ENCODE results near the gene USP6NL.
A peak's percentile ranks its signal among the peaks of the same experiment; 100 is the strongest.

The USP6NL gene

DNA sequence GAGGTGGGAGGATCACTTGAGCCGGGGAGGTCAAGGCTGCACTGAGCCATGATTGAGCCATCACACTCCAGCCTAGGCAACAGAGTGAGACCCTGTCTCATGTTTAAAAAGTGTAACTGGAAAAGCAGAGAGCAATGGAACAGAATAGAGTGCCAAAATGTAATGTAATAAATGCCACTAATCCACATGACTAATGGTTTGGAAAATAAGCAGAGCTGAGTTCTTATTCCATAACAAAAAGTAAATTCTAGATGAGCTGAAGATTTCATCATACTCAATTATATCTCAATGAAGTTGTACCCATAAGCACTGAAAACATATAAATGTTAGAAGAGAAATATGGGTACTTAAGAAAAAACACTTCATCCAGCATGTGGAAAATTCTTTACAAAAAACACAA is 132.6 kb downstream of the USP6NL start:
- no peak for DNase-seq (ENCODE audit: low read depth)

DNA sequence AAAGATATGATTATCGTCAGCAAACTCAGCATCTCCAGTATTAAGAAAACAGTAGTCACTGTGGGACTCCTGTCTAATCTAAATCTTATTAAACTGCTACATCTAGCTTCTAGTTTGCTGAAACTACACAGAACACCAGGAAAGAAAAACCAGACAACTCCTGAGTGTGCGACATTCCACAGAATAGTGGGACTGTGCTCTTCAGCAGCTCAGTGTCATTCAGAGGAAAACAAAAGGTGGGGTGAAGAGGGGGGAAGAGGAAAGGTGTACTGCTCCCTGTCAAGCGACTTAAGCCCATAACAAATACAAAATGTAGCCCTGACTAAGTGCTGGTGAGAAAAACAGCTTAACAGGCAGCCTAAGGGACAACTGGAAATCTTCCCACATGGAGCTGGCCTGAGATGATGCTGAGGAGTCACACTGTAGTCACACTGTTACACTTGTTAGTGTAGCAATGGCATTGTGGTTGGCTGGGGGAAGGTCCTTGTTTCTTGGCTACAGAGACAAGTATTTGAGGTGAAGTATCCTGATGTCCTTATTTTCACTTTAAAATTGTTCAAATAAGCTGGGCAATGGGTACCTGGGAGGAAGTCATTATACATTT is 135.5 kb downstream of the USP6NL start:
- DNase-seq (ENCODE audit: low read depth) = no peak

DNA sequence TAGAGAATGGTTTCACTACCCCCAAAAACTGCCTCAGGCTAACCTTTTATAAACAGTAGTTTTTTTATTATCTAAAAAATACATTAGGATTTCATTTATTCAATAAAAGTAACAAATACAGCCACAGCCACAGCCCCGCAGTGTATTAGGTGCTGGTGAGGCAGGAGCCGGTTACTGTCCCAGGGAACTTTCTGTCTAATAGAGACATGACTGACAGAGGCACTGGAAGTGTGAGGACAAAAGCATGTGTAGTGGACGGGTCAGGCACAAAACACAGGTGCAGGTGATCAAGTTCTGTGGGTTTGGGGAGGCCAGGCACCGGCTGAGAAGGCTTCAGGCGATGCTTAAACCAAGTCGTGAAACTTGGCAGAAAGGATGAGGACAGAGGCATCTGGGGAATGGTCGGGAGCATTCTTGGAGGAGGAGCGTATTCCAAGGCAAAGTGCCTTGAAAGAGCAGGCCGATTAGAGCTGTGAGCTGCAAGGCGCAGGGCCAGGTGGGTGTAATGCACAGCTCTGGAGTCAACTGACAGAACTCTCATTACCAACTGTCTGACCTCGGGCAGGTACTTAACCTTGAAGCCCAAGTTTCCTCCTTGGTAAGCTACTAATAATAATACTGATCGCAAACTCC is 138.2 kb downstream of the USP6NL start:
- no peak for DNase-seq (ENCODE audit: low read depth)

DNA sequence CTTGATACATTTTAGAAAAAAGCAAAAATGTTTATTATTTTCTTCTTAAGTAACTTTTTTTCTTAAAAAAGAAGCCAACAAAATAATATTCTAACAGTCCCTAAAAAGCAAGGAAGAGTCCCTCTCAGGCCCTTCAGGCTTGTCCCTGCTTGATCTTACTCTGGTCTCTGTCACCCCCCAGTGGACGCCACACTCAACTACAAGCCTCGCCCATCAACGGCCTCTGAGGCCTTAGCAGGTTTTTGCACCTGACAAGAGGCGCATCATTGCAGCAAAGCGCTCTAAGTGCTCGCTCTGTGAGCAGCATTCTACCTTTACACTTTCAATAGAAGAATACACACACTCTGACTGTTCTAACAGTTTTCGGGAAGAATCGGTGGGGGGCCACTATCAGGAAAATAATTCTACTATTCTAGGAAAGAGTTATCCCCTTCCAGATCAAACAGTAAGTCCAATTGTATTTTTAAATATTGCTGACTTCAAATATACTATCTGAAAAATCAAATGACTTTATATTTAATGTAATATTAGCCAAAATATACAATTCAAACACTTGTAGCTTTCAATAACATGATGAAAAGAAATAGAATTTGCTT is 139.2 kb downstream of the USP6NL start:
- peak; percentile 41 for DNase-seq (ENCODE audit: low read depth)

DNA sequence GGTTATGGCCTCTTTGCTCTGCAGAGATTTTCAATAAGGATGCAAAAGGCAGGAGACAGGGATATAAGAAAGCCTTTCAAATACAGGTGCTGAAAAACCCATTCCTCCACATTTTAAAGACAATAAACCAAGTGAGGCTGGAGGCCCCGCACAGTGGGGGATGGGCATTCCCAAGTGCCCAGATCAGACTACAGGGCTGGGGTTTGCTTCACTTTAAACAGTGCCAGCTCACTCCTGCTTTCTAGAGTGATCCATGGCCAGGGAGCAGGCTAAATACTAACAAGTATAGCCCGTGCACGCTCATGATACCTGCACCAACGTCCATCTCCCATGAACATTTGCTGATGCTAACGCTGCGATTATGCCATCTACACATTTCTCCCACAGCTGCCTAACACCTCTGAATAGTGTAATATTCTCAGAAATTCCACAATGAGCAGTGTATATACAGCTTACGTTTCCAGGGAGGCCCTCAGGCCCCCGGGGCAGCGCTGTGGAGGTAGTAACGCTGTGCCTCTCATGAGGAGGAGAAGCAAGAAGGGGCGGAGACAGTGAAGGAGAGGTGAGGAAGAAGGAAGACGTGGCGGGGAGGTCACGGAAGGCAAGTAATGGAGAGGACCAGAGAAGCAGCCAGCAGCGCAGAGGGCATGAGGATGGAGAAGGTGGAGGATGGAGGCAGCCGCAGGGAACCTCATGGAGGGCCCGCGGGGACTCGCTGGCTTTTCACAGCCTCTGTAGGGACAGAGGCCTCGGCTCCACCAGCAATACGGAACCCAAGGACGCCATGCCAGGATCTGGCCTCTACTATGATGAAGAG is 141.7 kb downstream of the USP6NL start:
- no peak for DNase-seq (ENCODE audit: low read depth)

DNA sequence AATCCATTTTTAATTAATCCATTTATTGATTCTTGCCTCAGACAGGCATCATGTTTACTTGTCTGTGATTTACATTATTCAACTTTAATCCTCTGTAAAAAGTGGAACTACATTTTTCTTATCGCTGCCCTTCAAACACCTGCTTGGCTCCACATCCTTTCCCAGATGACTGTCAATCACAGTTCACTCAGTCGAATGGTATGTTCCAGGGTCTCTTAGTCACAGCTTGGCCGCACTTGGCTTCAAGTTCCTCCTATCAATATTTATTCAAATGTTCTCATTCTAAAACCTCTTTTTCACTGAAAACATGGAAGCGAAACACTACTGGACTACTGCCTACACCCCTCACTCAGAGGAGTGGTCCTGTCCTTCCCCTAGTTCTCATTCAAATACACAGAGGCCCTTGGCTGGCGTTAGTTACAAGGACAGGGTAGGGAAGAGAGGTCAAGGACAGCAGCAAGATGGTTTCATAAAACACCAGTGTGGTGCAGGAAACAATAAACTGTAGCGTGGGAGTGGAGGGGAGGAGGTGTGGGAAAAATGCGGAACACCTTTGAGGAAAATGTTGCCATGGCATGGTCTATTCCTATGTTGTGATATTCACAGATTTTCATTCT is 143.2 kb downstream of the USP6NL start:
- DNase-seq (ENCODE audit: low read depth) = peak; percentile 43

DNA sequence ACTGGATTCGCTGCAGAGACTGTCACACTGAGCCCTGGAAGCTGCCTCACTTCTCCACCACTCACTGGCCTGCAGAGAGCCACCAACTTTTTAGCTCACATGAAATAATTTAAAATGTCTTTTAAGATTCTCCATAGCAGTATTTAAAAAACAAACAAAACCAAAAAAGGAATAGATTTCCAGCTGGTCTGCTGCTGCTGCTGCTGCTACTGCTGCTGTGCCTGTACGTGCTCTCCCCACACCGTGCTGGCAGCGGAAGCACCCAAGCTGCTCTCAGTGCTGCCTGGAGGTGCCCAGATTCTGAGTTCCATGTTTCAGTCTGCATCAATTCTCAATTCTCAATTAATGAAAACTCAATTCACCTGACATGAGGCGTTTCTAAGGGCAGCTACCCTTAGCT is 146.0 kb downstream of the USP6NL start:
- DNase-seq (ENCODE audit: low read depth) = no peak

DNA sequence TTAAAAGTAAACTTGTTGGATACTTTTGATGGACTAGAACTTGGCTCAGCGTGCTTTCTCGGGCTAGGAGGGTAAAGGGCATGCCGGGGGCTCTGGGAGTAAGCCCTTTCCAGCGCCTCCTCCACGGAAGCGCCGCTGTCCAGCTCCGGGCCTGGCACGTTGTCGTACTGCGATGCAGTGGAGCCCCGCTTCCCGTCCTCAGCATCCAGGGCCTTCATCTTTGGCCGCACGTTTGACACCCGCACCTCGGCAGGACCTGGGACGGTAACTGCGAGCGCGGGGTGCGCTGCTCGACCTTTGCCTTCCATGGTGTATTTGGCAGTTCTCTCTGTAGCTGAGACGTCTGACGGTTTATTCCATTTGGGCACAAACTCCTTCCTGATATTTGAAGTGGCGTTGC is 148.3 kb downstream of the USP6NL start:
- no peak for DNase-seq (ENCODE audit: low read depth)

DNA sequence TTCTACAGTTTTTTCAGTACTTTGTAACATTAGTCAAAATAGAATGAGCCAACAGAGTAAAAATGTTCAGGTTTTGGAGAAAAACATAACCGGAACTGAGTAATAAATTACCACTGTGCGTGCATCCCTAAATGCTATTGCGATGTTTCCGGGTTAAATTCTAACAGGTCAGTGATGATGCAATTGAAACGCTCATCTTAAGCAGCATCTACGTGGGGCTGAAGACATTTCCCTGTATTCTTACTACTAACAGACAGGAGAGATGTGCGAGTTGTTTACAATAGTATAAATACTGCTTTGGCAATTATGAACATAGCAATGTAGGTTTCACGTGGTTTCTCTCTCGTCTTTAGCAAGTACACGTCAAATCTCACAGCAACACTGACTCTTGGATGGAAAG is 149.4 kb downstream of the USP6NL start:
- DNase-seq (ENCODE audit: low read depth) = no peak

DNA sequence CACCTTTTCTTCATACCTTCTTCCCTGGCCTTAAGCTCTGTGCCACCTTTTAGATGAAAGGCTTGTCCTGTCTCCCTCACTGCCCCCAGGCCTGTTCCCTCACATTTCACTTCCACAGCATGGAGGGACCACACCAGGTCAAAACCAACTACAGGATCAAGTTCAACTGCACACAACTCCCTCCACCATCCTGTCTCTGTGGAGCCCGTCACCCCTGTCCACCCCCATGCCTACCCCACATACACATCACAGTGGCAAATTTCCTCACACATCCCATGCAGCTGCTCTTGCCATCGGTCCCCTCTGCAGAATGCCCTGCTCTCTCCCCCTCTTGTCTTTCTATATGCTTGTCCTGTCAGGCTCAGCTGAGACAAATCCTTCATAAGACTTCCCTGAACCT is 154.1 kb downstream of the USP6NL start:
- no peak for DNase-seq (ENCODE audit: low read depth)

DNA sequence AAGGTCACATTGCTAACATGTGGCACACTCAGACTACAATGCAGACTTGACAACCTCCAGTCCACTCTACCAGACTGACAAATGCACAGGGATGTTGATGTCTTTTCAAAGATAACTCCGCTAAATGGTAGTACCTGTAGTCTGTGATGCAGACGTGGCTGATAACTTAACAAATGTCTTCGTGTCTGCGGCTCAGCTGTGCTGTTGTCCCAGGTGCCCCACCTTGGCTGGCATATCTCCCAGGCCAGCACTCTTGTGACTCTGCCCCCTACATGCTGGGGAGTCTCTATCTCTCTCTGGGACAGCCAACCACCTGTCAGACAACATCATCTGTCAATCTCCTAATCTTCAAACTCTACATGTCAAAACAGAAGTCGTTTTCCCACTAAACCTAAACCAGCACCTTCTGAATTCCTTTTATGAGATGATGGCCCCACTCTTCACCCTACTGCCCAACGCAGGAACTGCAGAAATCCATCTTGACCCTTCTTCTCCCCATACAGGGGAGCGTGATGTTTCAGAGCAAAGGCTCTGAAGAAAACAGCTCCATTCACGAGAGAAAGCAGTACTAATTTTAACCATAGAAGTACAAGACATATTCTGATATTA is 156.4 kb downstream of the USP6NL start:
- DNase-seq (ENCODE audit: low read depth) = no peak

DNA sequence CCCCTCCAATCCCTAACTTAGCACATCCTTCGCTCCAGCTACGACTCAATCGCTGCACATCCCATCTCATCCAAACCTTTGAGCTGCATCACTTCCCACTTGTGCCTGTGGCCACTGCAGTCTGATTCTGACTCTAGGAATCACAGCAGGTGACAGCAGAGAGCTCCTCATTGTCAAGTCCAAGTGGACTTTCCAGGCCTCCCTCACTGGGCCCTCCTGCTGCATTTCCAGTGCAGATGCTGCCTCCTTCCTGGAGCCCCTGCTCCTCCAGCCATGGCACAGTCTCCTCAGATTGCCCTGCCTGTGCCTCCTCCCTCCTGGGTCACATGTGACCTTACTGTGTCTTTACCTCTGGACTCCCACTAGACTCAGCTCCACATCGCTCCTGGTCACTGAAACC is 157.3 kb downstream of the USP6NL start:
- DNase-seq (ENCODE audit: low read depth) = no peak

DNA sequence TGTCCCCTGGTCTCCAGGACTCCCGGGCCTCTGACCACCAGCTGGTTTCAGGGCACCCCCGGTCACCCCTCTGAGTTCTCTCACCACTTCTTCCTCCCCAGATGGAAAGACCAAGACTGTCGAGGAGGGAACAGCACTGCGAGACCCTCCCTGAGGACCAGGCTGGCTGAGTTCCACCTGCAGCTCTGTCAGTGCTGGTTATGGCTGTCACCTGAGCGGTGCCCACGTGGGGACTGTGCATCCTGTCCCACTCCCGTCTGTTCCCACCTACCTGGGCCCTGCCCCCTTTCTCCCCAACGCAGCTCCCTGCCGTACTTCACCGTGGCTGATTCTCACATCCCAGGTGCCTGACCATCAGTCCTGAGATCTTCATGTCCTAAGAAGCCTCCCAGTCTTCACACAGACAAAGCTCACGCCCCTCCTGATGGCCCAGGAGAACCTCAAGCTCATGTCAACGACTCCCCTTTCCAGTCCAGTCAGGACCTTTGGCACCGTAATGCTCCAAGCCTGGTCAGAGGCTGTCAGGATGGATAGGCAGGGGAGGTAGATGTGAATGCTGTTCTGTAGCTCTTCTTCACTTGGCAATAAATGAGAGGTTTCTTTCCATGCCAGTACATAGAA is 159.7 kb downstream of the USP6NL start:
- DNase-seq (ENCODE audit: low read depth) = no peak

DNA sequence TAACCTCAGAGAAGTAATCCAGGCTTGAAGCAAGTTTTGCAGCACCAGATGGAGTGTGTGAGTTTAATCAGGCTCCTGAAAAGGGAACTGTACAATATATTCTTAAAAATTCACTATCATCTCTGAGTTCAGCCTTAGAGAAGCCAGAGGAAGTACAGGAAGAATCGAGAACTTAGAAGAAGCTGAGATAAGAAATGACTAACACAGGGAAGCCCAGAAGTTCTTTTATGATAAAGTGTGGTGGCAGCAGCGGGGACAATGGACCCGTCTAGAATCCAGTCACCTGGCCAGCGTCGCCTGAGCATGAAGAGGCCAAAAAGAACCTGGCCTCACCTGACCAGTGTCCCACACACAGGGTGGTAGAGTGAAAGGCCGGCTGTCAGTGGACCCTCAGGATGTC is 161.0 kb downstream of the USP6NL start:
- no peak for DNase-seq (ENCODE audit: low read depth)

DNA sequence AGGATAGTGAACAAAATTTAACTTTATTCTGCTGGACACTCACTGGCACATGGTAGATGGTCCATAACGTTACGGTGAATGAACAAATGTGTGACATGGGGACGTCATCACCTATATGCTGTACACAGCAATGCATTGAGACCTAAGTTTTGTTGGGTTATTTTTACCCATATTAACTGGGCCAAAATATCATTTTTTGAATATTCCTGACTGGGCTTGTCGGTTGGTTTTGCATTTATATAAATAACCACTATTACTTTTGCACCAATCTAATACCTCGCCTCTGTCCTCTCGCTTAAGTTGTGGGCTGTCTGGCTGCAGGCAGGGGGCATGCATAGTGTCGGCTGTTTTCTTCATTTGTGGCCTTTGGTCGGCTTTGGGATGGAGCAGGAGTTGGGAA is 161.7 kb downstream of the USP6NL start:
- DNase-seq (ENCODE audit: low read depth) = no peak

DNA sequence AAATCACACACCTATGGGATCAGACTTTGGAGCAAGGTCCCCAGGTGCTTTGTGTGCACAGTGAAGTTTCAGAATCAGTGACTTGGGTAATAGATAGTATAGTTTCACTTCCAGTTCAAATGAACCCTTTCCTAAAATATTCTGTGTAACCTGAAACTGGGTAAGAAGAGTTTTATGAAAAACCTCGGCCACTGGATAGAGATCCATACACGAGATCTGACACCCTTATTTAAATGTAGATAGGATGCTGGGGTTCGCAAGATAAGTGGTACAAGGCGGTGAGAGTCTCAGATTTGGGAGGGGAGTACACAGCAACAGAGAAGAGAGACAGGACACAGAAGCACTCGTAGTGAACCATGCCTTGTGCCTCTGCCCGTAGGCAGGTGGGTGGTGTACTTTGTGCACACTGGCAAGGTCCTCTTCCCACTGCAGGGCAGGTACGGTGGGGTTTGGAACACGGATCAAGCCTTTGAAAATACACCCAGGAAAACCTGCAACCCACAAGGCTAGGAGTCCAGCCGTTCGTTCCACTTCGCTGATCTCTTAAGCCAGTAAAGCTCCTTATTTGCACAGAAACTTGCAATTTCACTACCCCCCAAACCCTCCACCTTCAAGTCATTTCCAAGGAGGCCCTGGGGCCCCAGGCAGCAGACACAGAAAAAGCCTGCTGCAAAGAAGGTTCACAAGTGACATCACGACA is 162.8 kb downstream of the USP6NL start:
- no peak for DNase-seq (ENCODE audit: low read depth)

DNA sequence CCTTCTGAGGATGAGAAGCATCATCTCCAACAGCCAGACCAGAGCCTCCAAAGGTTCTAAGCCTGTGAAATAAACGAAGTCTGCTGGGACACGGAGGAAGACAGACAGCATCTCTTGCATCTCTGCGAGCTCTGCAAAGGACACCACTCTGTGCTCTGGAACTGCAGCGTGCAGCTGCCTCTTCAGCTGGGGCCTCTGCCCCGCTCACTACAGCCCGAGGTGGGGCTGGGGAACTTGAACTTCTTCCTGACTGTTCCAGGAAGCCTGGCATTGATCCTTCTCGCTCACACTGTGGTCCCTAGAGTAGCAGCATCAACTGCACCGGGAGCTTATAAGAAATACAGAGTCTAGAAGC is 163.3 kb downstream of the USP6NL start:
- no peak for DNase-seq (ENCODE audit: low read depth)

DNA sequence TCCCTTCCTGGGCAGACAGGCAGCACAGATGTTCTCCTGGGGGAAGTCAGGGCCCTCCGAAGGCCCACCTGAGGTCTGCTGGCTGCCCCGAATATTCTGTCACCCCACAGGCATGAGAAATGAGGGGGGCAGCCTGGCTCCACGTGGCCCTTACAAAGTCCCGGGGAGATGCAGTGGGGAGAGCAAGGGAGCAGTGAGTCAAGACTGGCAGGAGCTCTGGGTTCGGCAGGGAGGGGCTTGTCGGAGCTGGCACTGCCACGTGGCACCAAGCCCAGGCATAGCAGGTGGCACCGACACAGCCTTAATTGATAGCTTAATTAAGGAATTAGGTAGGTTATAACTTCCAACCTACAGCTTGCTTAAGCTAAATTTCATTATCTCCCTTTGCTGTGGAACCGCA is 163.9 kb downstream of the USP6NL start:
- DNase-seq (ENCODE audit: low read depth) = no peak

DNA sequence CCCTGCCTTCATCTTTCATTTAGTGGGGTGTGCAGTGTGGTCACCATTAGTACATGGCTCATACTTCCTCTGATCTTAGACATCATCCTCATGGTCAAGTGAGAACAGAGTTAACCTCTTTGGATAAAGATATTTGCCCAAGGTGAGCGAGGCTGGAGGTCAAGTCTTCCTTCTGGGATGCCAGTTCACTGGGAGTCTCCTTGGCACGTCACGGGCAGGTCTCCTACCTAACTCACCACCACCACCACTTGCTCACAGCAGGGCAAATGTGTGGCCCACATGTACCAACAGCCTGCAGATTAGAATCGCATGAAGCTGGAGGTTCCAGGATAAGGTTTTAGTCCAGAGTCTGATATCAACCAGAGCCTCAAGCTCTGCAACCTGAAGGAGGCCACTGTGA is 164.6 kb downstream of the USP6NL start:
- DNase-seq (ENCODE audit: low read depth) = no peak

DNA sequence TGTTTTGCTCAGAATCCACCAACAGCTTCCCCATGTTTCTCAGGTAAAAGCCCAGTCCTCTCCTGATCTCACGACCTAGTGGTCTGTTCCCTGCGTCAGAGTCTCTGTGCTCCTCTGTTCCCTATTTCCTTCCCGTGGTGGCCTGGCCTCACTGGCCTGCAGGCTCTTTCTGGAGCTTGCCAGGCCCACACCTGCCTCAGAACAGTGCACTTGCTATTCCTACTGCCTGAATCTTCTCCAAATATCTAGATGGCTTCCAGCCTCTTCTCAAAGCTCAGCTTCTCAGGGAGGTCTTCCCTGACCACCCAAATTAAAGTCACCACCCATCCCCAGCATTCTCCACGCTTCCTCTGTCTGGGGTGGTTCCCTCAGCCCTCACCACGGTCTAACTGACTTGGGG is 165.3 kb downstream of the USP6NL start:
- DNase-seq (ENCODE audit: low read depth) = no peak

DNA sequence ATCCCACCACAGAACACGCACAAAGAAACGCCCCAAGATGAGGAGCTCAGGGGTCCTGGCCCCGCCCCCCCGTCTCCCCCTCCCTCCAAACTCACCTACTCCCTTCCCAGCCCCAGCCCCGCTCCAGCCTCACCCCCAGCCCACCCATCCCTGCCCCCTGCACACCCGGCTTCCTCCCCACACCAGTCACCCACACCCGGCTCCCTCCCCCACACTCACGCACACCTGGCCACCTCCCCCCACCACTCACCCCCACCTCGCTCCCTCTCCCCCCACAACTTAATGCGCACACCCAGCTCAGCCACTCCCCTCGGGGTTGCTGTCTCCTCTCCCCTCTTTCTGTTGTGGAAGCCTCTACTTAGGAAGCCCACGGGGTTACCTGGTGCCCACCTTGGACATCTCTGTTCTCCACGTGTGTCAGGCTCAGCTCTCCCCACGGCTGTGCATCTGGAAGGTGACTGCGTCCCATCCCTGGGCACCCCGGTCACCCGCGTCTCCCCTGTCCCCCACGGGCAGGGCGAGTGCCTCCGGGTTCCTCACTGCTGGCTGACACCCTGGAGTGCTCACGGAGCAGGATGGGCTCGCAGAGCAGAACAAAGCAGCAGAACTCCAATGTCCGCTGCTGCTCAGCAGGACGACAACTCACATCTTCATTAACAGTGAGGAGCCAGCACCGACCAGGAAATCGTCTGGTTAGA is 166.8 kb downstream of the USP6NL start:
- DNase-seq (ENCODE audit: low read depth) = no peak

All from amniotic epithelial cell (primary cell).